Measurements from ENCODE around the gene PLXDC2. TPM values are rescaled to one million over a fixed set of nuclear protein-coding genes. Genes with fewer than 3 reads are reported as not detected.

PLXDC2 gene
- total and polyA plus RNA-seq, 10 of the 15 experiments (the other 5 are each of a cell fraction or from before 2014, with no cell fraction given): 0.05 to 1.8 (median 0.14) TPM; not detected in 2

- H2AFZ ChIP-seq (ENCODE audit: control insufficient read depth, low read depth, low read length): no peak overlapping the region
- ChIA-PET POLR2A (no interaction called here), CTCF (no interaction called here), SMC1A (ENCODE audit: uncharacterized antibody, unreplicated experiment) (interaction anchor here (1.2 kb wide), 1 partner anchor 24 kb away, joined by 3 read pairs; no protein-coding TSS in a partner anchor), RAD21 (ENCODE audit: unreplicated experiment) (no interaction called here)
- no TSS peak for BruUV-seq (replicated peaks)
- no peaks in the 10 kb centered on the region for H3K4me1 ChIP-seq (ENCODE audit: control insufficient read depth, insufficient read depth, low read length)
- H4K20me1 ChIP-seq (ENCODE audit: control insufficient read depth, insufficient read depth): no peaks in the 10 kb centered on the region
- ATAC-seq (no peak), FAIRE-seq (no peak), DNase-seq (ENCODE audit: low read depth, low spot score) (no peak)
- 33% methylated on average over 3 of the region's 3 CpGs for WGBS (ENCODE audit: insufficient coverage, insufficient replicate concordance, low lambda C conversion rate, missing lambda C conversion rate)
- H3K36me3 ChIP-seq (ENCODE audit: control insufficient read depth in 2 of 2, insufficient read depth in 2 of 2, low read length in 1 of 2): no peaks in the 10 kb centered on the region
- H3K27ac ChIP-seq (ENCODE audit: control insufficient read depth, insufficient read depth): no peak overlapping the region
- no peak overlapping the region for H3K4me2 ChIP-seq (ENCODE audit: control insufficient read depth, insufficient read depth)
- in situ Hi-C loops (cut with MboI) (no loop called here), intact Hi-C loops (cut with micrococcal nuclease; ENCODE audit: unreplicated experiment) (loop anchor here (10.0 kb wide), 2 partner anchors 952 to 1042 kb away; no protein-coding TSS in a partner anchor)
- H3K27me3 ChIP-seq (replicated peaks in 1 of 2; ENCODE audit: control insufficient read depth in 2 of 2, insufficient read depth in 2 of 2, low read length in 1 of 2): peaks cover 1 to 3% of the 10 kb centered on the region in 2 experiments; a peak in 3 of 4 replicates
- TF ChIP-seq ZBTB11 (CRISPR knock-in tag; IDR thresholded peaks at IDR 0.05): no peak
- no peak for TF ChIP-seq HDAC2 (IDR thresholded peaks at IDR 0.05)
- no peaks in the 10 kb centered on the region; the same call in 2 of the 3 replicates for H3K9me3 ChIP-seq (replicated peaks; ENCODE audit: control insufficient read depth, insufficient read depth, low read length)
- no peak overlapping the region for H3K9ac ChIP-seq (ENCODE audit: control insufficient read depth, insufficient read depth, low read length)
- no peak overlapping the region for H3K4me3 ChIP-seq
- no peaks in the 10 kb centered on the region for H3K79me2 ChIP-seq (ENCODE audit: control insufficient read depth, insufficient read depth, low read length)
Observed at GRCh38 chr10:19812976-19813375, 3.3 kb upstream of the PLXDC2 start.
